CD14-positive monocyte (primary cell): ENCODE results near the gene GAS7. TPM values are rescaled to one million over a fixed set of nuclear protein-coding genes. Genes with fewer than 3 reads are reported as not detected.
"Not testable (repeated sequence)": the region's sequence is repeated elsewhere in the genome, so short reads cannot be mapped to it uniquely, and the experiment has no call there.

ENCODE experiments used
- DNase-seq, 3 donors: peaks; one replicate each; pipeline ENCODE4 v3.0.0-alpha.2; 2011 to 2022
- H2AFZ ChIP-seq: 2 replicates; pipeline ENCODE4 v1.6.0; 2012; ENCODE audit warnings: mild to moderate bottlenecking, low read depth, low read length, inconsistent platforms; ENCODE audit not compliant: insufficient read depth, poor library complexity, severe bottlenecking
- H3K27ac ChIP-seq, 2 donors: 1 replicate in 1 of 2; 2 replicates in 1 of 2; pipeline ENCODE4 v1.5.1; 2012 to 2013; ENCODE audit warnings: low read length in 2 of 2, control low read depth in 1 of 2, inconsistent platforms in 1 of 2, low read depth in 1 of 2, mild to moderate bottlenecking in 1 of 2
- H3K27me3 ChIP-seq, 2 donors: one replicate each; pipeline versions ENCODE4 v1.6.0 to v1.6.1; 2011 to 2013; ENCODE audit warnings: low read length in 2 of 2; ENCODE audit not compliant: control insufficient read depth in 2 of 2, insufficient read depth in 2 of 2
- H3K36me3 ChIP-seq, 2 donors: replicated peaks in 1 of 2; 1 replicate in 1 of 2; 2 replicates in 1 of 2; pipeline versions ENCODE4 v1.5.1 to v1.6.1; 2012 to 2013; ENCODE audit warnings: low read length in 2 of 2, control low read depth in 1 of 2, inconsistent platforms in 1 of 2, mild to moderate bottlenecking in 1 of 2; ENCODE audit not compliant: insufficient read depth in 2 of 2, control insufficient read depth in 1 of 2
- H3K4me1 ChIP-seq, 2 donors: 1 replicate in 1 of 2; 2 replicates in 1 of 2; pipeline versions ENCODE4 v1.5.1 to v1.6.1; 2012 to 2013; ENCODE audit warnings: low read length in 2 of 2, control low read depth in 1 of 2, inconsistent platforms in 1 of 2, mild to moderate bottlenecking in 1 of 2, moderate library complexity in 1 of 2; ENCODE audit not compliant: insufficient read depth in 2 of 2, control insufficient read depth in 1 of 2
- H3K4me2 ChIP-seq: replicated peaks from 2 replicates; pipeline ENCODE3; 2012; ENCODE audit warnings: low read length, moderate library complexity, mild to moderate bottlenecking; ENCODE audit not compliant: poor library complexity, severe bottlenecking; ENCODE audit errors: extremely low read depth
- H3K4me3 ChIP-seq, 3 experiments: fragments of 200-600 bp in 1 of 3; sonication (generic) in 1 of 3; replicated peaks in 1 of 3; 1 replicate in 2 of 3; 2 replicates in 1 of 3; pipeline ENCODE4 v1.5.1; 2011 to 2013; ENCODE audit warnings: low read length in 3 of 3, mild to moderate bottlenecking in 3 of 3, control low read depth in 2 of 3, low read depth in 2 of 3, inconsistent platforms in 1 of 3, moderate library complexity in 1 of 3
- H3K79me2 ChIP-seq: 2 replicates; pipeline ENCODE4 v1.6.0; 2012; ENCODE audit warnings: mild to moderate bottlenecking, control low read depth, inconsistent platforms, low read length, moderate library complexity; ENCODE audit not compliant: insufficient read depth
- H3K9ac ChIP-seq: 2 replicates; pipeline ENCODE4 v1.6.0; 2017; ENCODE audit warnings: low read length, mild to moderate bottlenecking; ENCODE audit not compliant: insufficient read depth, poor library complexity, severe bottlenecking
- H3K9me3 ChIP-seq, 2 donors: replicated peaks in 1 of 2; 1 replicate in 1 of 2; 2 replicates in 1 of 2; pipeline versions ENCODE4 v1.5.1 to v1.6.1; 2012 to 2013; ENCODE audit warnings: low read length in 2 of 2, control low read depth in 1 of 2; ENCODE audit not compliant: control insufficient read depth in 1 of 2, insufficient read depth in 1 of 2
- H4K20me1 ChIP-seq: 2 replicates; pipeline ENCODE4 v1.6.0; 2012; ENCODE audit warnings: mild to moderate bottlenecking, low read length, control low read depth, moderate library complexity; ENCODE audit not compliant: insufficient read depth
- H3K27ac Mint-ChIP-seq, 7 donors: one replicate each; pipeline ENCODE4 v1.8.0; 2020; ENCODE audit warnings: mild to moderate bottlenecking in 7 of 7, mixed read lengths in 7 of 7, moderate library complexity in 6 of 7, inconsistent platforms in 2 of 7
- H3K27me3 Mint-ChIP-seq, 3 donors: one replicate each; pipeline ENCODE4 v1.8.0; 2021 to 2022; ENCODE audit warnings: low read depth in 3 of 3, mild to moderate bottlenecking in 3 of 3, mixed read lengths in 3 of 3, moderate library complexity in 3 of 3, inconsistent platforms in 1 of 3
- H3K36me3 Mint-ChIP-seq, 2 donors: one replicate each; pipeline ENCODE4 v1.8.0; 2020; ENCODE audit warnings: mixed read lengths in 2 of 2, inconsistent platforms in 1 of 2, mild to moderate bottlenecking in 1 of 2
- H3K4me1 Mint-ChIP-seq: one replicate; pipeline ENCODE4 v1.8.0; 2020; ENCODE audit warnings: mild to moderate bottlenecking, mixed read lengths
- H3K4me3 Mint-ChIP-seq, 2 donors: one replicate each; pipeline ENCODE4 v1.8.0; 2020; ENCODE audit warnings: mild to moderate bottlenecking in 2 of 2, mixed read lengths in 2 of 2, moderate library complexity in 1 of 2
- H3K9me3 Mint-ChIP-seq, 7 donors: one replicate each; pipeline ENCODE4 v1.8.0; 2020 to 2022; ENCODE audit warnings: mixed read lengths in 7 of 7, mild to moderate bottlenecking in 6 of 7, moderate library complexity in 6 of 7, inconsistent platforms in 2 of 7
- WGBS: methylation state at CpG from one replicate; pipeline ENCODE4 v1.1.5; 2013; ENCODE audit warnings: missing lambda C conversion rate; ENCODE audit not compliant: insufficient coverage; 5-methylcytosine and 5-hydroxymethylcytosine counted together
- intact Hi-C, 2 donors: fragments of 100-400 bp; cut with micrococcal nuclease; formaldehyde crosslinking; loops; one replicate each; pipeline versions ENCODE4 v1.15.0 to v1.15.1; 2023
- polyA plus RNA-seq, 3 donors: library from polyadenylated mRNA; depleted of rRNA in 1 of 3; unstranded in 2 of 3; stranded (reverse) in 1 of 3; fragments of 300-500 nt in 2 of 3; fragments of >200 nt in 1 of 3; fragmentation: Illumina TruSeq in 2 of 3; gene quantifications; 1 replicate in 2 of 3; 2 replicates in 1 of 3; pipeline ENCODE4 v1.2.3, GENCODE V29; 2012 to 2021
- TF ChIP-seq, protein P1 (sequence below): fragments of 200-600 bp; IDR thresholded peaks from one replicate; pipeline ENCODE4 v1.8.0; 2022; ENCODE audit warnings: antibody characterized with exemption, mild to moderate bottlenecking

Gene GAS7
- polyA plus RNA-seq, 3 donors: 53.1 to 91.9 (median 66.6) TPM

DNA sequence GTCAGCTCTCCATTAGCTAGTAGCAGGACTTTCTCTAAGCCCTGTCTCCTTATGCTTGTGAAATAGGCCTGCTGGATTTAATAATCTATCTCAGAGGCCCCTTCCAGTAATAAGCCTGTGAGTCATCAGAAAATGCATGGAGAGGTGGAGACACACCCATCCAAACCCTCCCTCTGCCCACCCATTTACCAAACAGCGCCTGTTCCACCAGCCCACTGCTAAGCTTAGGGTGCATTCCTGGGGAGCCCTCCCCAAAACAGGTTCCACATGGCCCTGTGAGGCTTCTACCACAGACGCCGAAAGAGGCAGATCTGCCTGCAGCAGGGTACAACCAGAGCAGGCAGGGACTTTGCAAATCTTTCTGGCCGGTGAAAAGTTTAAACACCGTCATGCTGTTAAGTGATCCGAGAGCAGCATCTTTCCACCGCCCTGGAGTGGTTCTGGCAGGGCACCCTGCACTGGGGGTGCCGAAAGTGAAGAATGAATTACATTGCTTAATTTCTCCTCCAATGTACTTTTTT lies 99.3 kb downstream of the GAS7 start:
- Histone ChIP-seq H3K9me3 (no peaks in the 10 kb centered on the region), H3K4me3 (no peak overlapping the region), H3K79me2 (peaks cover 15% of the 10 kb centered on the region), H3K27me3 (no peaks in the 10 kb centered on the region), H3K4me2 (no peak overlapping the region), H2AFZ (no peak overlapping the region), H3K9ac (no peak overlapping the region), H3K27ac (no peak overlapping the region), H3K36me3 (no peaks in the 10 kb centered on the region), H3K4me1 (peaks cover 19 to 26% of the 10 kb centered on the region in 2 donors), H4K20me1 (peaks cover 62% of the 10 kb centered on the region)
- intact Hi-C loops: no loop called here
- Mint-ChIP-seq H3K27ac (peak overlapping the region in 4 of 7 donors; percentile 8 to 33 (median 24)), H3K27me3 (peaks cover 0 to 3% (median 2%) of the 10 kb centered on the region in 3 donors), H3K36me3 (peaks cover 8 to 10% of the 10 kb centered on the region in 2 donors), H3K4me1 (peaks cover 51% of the 10 kb centered on the region), H3K4me3 (no peak overlapping the region), H3K9me3 (peaks cover 0 to 1% (median 0%) of the 10 kb centered on the region in 7 donors)
- TF ChIP-seq, protein P1, sequence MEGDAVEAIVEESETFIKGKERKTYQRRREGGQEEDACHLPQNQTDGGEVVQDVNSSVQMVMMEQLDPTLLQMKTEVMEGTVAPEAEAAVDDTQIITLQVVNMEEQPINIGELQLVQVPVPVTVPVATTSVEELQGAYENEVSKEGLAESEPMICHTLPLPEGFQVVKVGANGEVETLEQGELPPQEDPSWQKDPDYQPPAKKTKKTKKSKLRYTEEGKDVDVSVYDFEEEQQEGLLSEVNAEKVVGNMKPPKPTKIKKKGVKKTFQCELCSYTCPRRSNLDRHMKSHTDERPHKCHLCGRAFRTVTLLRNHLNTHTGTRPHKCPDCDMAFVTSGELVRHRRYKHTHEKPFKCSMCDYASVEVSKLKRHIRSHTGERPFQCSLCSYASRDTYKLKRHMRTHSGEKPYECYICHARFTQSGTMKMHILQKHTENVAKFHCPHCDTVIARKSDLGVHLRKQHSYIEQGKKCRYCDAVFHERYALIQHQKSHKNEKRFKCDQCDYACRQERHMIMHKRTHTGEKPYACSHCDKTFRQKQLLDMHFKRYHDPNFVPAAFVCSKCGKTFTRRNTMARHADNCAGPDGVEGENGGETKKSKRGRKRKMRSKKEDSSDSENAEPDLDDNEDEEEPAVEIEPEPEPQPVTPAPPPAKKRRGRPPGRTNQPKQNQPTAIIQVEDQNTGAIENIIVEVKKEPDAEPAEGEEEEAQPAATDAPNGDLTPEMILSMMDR: no peak
- 75% methylated on average over 7 of the region's 8 CpGs for WGBS
- DNase-seq: peak in 2 of 3 donors; percentile 29 to 49

DNA sequence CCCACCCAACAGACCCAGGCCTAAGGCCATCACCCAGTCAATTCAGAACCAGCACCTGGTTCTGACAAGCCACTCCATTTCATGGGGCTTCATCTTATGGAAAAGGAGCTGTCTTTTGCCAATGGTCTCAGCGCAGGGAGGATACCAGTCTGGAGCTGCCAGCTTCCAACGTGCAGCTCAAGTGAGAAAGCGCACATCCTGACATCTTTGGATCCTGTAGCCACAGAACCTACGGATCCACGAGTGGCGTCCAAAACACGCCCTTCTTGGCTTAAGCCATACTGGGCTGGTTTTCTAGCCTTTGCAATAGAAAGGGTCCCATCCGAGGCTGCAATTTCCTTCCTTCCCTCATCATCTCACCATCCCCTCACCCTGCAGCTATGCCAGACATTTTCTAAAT lies 101.8 kb downstream of the GAS7 start:
- Mint-ChIP-seq H3K9me3 (peaks cover 3 to 6% (median 5%) of the 10 kb centered on the region in 7 donors), H3K36me3 (peaks cover 11 to 20% of the 10 kb centered on the region in 2 donors), H3K4me3 (no peak overlapping the region), H3K4me1 (peaks cover 46% of the 10 kb centered on the region), H3K27ac (peak overlapping the region in 1 of 7 donors; percentile 27), H3K27me3 (peaks cover 0 to 5% (median 2%) of the 10 kb centered on the region in 3 donors)
- H3K36me3 ChIP-seq: no peaks in the 10 kb centered on the region
- H3K27ac ChIP-seq: no peak overlapping the region
- peaks cover 82% of the 10 kb centered on the region for H4K20me1 ChIP-seq
- H3K9ac ChIP-seq: no peak overlapping the region
- no peaks in the 10 kb centered on the region for H3K9me3 ChIP-seq
- H3K4me1 ChIP-seq: peaks cover 19 to 24% of the 10 kb centered on the region in 2 donors
- TF ChIP-seq, protein P1: no peak
- peaks cover 32% of the 10 kb centered on the region for H3K79me2 ChIP-seq
- 73% methylated on average over 8 of the region's 8 CpGs for WGBS
- intact Hi-C loops: no loop called here
- no peak for DNase-seq
- H3K27me3 ChIP-seq: no peaks in the 10 kb centered on the region
- no peak overlapping the region for H2AFZ ChIP-seq
- no peak overlapping the region for H3K4me2 ChIP-seq
- H3K4me3 ChIP-seq: no peak overlapping the region

DNA sequence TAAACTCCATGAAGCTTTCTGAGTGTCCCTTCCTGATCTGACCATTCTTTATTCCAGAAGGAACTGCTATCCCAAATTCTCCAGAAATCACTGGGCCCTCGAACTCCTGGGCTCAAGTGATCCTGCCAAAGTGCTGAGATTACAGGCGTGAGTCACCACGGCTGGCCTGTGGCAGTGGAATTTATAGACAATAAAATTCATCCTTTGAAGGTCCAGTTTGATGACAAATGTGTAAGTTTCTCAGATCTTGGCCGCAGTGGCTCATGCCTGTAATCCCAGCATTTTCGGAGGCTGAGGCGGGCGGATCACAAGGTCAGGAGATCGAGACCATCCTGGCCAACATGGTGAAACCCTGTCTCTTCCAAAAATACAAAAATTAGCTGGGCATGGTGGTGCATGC lies 103.1 kb downstream of the GAS7 start:
- H3K9me3 Mint-ChIP-seq, H3K27ac ChIP-seq, H3K4me3 ChIP-seq, DNase-seq, H3K9me3 ChIP-seq, H3K27me3 ChIP-seq, H3K27me3 Mint-ChIP-seq, intact Hi-C loops, H3K36me3 ChIP-seq, H3K27ac Mint-ChIP-seq, H3K4me3 Mint-ChIP-seq, H2AFZ ChIP-seq, H3K9ac ChIP-seq, H3K4me2 ChIP-seq: not testable (repeated sequence)
- Histone ChIP-seq H3K4me1 (peaks cover 19% of the 10 kb centered on the region in 2 donors), H4K20me1 (peaks cover 89% of the 10 kb centered on the region), H3K79me2 (peaks cover 37% of the 10 kb centered on the region)
- Mint-ChIP-seq H3K36me3 (peaks cover 11 to 20% of the 10 kb centered on the region in 2 donors), H3K4me1 (peaks cover 44% of the 10 kb centered on the region)
- WGBS: 100% methylated on average over 7 of the region's 8 CpGs
